Superior temporal gyrus (tissue), 1 donor: ENCODE data around the gene ZNF664.
A peak's percentile ranks its signal among the peaks of the same experiment; 100 is the strongest.
"Not testable (repeated sequence)": the region's sequence is repeated elsewhere in the genome, so short reads cannot be mapped to it uniquely, and the experiment has no call there.

Experiments
- DNase-seq: peaks from one replicate; pipeline ENCODE4 v3.0.0-alpha.2; 2016; ENCODE audit errors: extremely low spot score

ZNF664 gene

GRCh38 chr12:123941624-123942237, 31.3 kb upstream of the ZNF664 start:
- DNase-seq = no peak

- peak; percentile 59 for DNase-seq
Measured at GRCh38 chr12:123942238-123942653, 30.8 kb upstream of the ZNF664 start.

GRCh38 chr12:123942911-123943648, 29.9 kb upstream of the ZNF664 start:
- DNase-seq = no peak

GRCh38 chr12:123943816-123944215, 29.2 kb upstream of the ZNF664 start:
- no peak for DNase-seq

GRCh38 chr12:123944696-123945095, 28.3 kb upstream of the ZNF664 start:
- no peak for DNase-seq

GRCh38 chr12:123945287-123946151, 27.5 kb upstream of the ZNF664 start:
- no peak for DNase-seq

GRCh38 chr12:123946152-123946515, 26.9 kb upstream of the ZNF664 start:
- DNase-seq = no peak

- DNase-seq = not testable (repeated sequence)
Measured at GRCh38 chr12:123946516-123947505, 26.2 kb upstream of the ZNF664 start.

- DNase-seq = not testable (repeated sequence)
Measured at GRCh38 chr12:123947531-123947930, 25.5 kb upstream of the ZNF664 start.

GRCh38 chr12:123948401-123948795, 24.6 kb upstream of the ZNF664 start:
- DNase-seq = peak; percentile 57

- no peak for DNase-seq
Measured at GRCh38 chr12:123948796-123949769, 23.9 kb upstream of the ZNF664 start.

- DNase-seq = no peak
Measured at GRCh38 chr12:123949770-123950165, 23.2 kb upstream of the ZNF664 start.

GRCh38 chr12:123950476-123951349, 22.3 kb upstream of the ZNF664 start:
- no peak for DNase-seq

GRCh38 chr12:123951467-123951866, 21.5 kb upstream of the ZNF664 start:
- no peak for DNase-seq

GRCh38 chr12:123952037-123952436, 21.0 kb upstream of the ZNF664 start:
- DNase-seq = no peak

- DNase-seq = no peak
Measured at GRCh38 chr12:123954647-123955350, 18.2 kb upstream of the ZNF664 start.

GRCh38 chr12:123956249-123956648, 16.8 kb upstream of the ZNF664 start:
- DNase-seq = no peak

GRCh38 chr12:123957196-123957595, 15.8 kb upstream of the ZNF664 start:
- DNase-seq = no peak
